ENCODE measurements around the gene PHLDB2. TPM values are rescaled to one million over a fixed set of nuclear protein-coding genes. Genes with fewer than 3 reads are reported as not detected.

The PHLDB2 gene
- total and polyA plus RNA-seq, 2 of the 8 experiments (the other 6 are each of a cell fraction or from before 2014, with no cell fraction given): 5.8 to 22.6 TPM

- peak; percentile 68; the same call in 1 of the 2 replicates for TF ChIP-seq E2F6 (IDR thresholded peaks at IDR 0.05)
- peak; percentile 20 to 84; a peak in 1 of 4 replicates for TF ChIP-seq HDAC2 (IDR thresholded peaks at IDR 0.05; ENCODE audit: borderline replicate concordance in 1 of 2, low read depth in 2 of 2, low read length in 2 of 2)
- TF ChIP-seq SP4 (IDR thresholded peaks at IDR 0.05; ENCODE audit: low read length): no peak
- no peak for TF ChIP-seq RXRA (IDR thresholded peaks at IDR 0.05; ENCODE audit: insufficient read depth, low read depth, low read length)
- no peak for TF ChIP-seq CBX5 (IDR thresholded peaks at IDR 0.05; ENCODE audit: low read depth, low read length)
- TF ChIP-seq BACH1 (IDR thresholded peaks at IDR 0.05; ENCODE audit: low read length): peak; percentile 54
- TF ChIP-seq TAF1 (IDR thresholded peaks at IDR 0.05; ENCODE audit: low read depth, low read length): peak; percentile 85
- peak; percentile 75 for TF ChIP-seq MAX (IDR thresholded peaks at IDR 0.05)
- TF ChIP-seq NANOG (IDR thresholded peaks at IDR 0.05; ENCODE audit: insufficient read depth, low read depth, low read length, poor library complexity, severe bottlenecking): no peak
- TF ChIP-seq RBBP5 (IDR thresholded peaks at IDR 0.05; ENCODE audit: borderline replicate concordance, low read depth, low read length): peak; percentile 97
- TF ChIP-seq YY1 (IDR thresholded peaks at IDR 0.05; ENCODE audit: low read depth, low read length): peak; percentile 87
These were observed 119.7 kb downstream of the PHLDB2 start, which contains the start of gene ABHD10 (continued) for GRCh38 chr3:111978583-111979433.

Data from H1 (cell line).